ENCODE results near the gene FOSL2. TPM values are rescaled to one million over a fixed set of nuclear protein-coding genes. Genes with fewer than 3 reads are reported as not detected.

FOSL2 gene
- total RNA-seq, 2 donors from 2014 or later = 27.5 to 33.9 TPM

DNA sequence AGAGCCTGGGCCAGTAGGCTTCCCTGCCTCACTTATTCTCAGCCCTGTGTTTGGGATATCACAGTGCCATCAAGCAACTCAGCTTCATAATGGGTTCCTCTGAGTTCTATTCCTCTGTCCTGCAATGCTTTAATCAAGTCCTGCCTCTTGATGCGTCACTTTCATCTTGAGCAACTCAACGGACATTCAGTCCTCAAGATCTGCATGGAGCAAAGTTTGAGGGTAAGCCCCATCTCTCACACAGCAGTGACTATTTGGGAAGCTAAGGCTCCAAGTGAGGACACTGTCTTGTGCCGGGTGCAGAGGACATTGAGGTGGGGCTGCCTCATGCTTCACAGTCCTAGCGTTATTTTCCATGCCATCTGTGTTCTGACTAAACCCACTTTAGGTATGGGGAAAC lies 52.3 kb downstream of the FOSL2 start:
- TF ChIP-seq, protein P1, sequence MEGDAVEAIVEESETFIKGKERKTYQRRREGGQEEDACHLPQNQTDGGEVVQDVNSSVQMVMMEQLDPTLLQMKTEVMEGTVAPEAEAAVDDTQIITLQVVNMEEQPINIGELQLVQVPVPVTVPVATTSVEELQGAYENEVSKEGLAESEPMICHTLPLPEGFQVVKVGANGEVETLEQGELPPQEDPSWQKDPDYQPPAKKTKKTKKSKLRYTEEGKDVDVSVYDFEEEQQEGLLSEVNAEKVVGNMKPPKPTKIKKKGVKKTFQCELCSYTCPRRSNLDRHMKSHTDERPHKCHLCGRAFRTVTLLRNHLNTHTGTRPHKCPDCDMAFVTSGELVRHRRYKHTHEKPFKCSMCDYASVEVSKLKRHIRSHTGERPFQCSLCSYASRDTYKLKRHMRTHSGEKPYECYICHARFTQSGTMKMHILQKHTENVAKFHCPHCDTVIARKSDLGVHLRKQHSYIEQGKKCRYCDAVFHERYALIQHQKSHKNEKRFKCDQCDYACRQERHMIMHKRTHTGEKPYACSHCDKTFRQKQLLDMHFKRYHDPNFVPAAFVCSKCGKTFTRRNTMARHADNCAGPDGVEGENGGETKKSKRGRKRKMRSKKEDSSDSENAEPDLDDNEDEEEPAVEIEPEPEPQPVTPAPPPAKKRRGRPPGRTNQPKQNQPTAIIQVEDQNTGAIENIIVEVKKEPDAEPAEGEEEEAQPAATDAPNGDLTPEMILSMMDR (IDR thresholded peaks at IDR 0.05) = no peak
- TF ChIP-seq POLR2A (IDR thresholded peaks at IDR 0.05) = no peak
- no peak for ATAC-seq
- intact Hi-C loops (cut with DNase I) = no loop called here
- Histone ChIP-seq H3K4me1 (no peaks in the 10 kb centered on the region), H3K4me3 (no peak overlapping the region), H3K27ac (no peak overlapping the region), H3K36me3 (replicated peaks in 1 of 2; ENCODE audit: insufficient read depth in 1 of 2, low read depth in 2 of 2) (no peaks in the 10 kb centered on the region), H3K27me3 (no peaks in the 10 kb centered on the region), H3K9me3 (no peaks in the 10 kb centered on the region)
- no peak for DNase-seq
- 86 to 89% methylated on average over 4 of the region's 4 CpGs for WGBS, 2 donors

- Histone ChIP-seq H3K9me3 (no peaks in the 10 kb centered on the region), H3K27me3 (no peaks in the 10 kb centered on the region), H3K27ac (no peak overlapping the region), H3K4me3 (no peak overlapping the region), H3K4me1 (no peaks in the 10 kb centered on the region), H3K36me3 (replicated peaks in 1 of 2; ENCODE audit: insufficient read depth in 1 of 2, low read depth in 2 of 2) (no peaks in the 10 kb centered on the region)
- TF ChIP-seq, protein P1 (IDR thresholded peaks at IDR 0.05) = no peak
- TF ChIP-seq POLR2A (IDR thresholded peaks at IDR 0.05) = no peak
- intact Hi-C loops (cut with DNase I) = no loop called here
- 59 to 82% methylated on average over 6 to 7 of the region's 7 CpGs for WGBS, 2 donors
- DNase-seq (peak in 1 of 4 donors; percentile 39), ATAC-seq (peak; percentile 30)
Measured at GRCh38 chr2:28445448-28446258, 53.0 kb downstream of the FOSL2 start.

GRCh38 chr2:28446531-28446930 lies 53.9 kb downstream of the FOSL2 start:
- no peaks in the 10 kb centered on the region for H3K4me1 ChIP-seq
- intact Hi-C loops (cut with DNase I) = no loop called here
- no peaks in the 10 kb centered on the region for H3K36me3 ChIP-seq (replicated peaks in 1 of 2; ENCODE audit: insufficient read depth in 1 of 2, low read depth in 2 of 2)
- TF ChIP-seq, protein P1 (IDR thresholded peaks at IDR 0.05) = no peak
- no peak for TF ChIP-seq POLR2A (IDR thresholded peaks at IDR 0.05)
- no peak overlapping the region for H3K27ac ChIP-seq
- no peak for DNase-seq
- H3K27me3 ChIP-seq = no peaks in the 10 kb centered on the region
- no peak for ATAC-seq
- H3K4me3 ChIP-seq = no peak overlapping the region
- H3K9me3 ChIP-seq = no peaks in the 10 kb centered on the region

GRCh38 chr2:28447086-28447485 lies 54.4 kb downstream of the FOSL2 start:
- intact Hi-C loops (cut with DNase I) = no loop called here
- no peaks in the 10 kb centered on the region for H3K27me3 ChIP-seq
- ATAC-seq (no peak), DNase-seq (no peak)
- no peaks in the 10 kb centered on the region for H3K4me1 ChIP-seq
- H3K36me3 ChIP-seq (replicated peaks in 1 of 2; ENCODE audit: insufficient read depth in 1 of 2, low read depth in 2 of 2) = no peaks in the 10 kb centered on the region
- 87 to 92% methylated on average over 2 to 3 of the region's 3 CpGs for WGBS, 2 donors
- H3K9me3 ChIP-seq = no peaks in the 10 kb centered on the region
- no peak for TF ChIP-seq POLR2A (IDR thresholded peaks at IDR 0.05)
- TF ChIP-seq, protein P1 (IDR thresholded peaks at IDR 0.05) = no peak
- no peak overlapping the region for H3K4me3 ChIP-seq
- no peak overlapping the region for H3K27ac ChIP-seq
